D721Med (cell line): ENCODE results near the gene ARHGAP32.
"Not testable (repeated sequence)": the region's sequence is repeated elsewhere in the genome, so short reads cannot be mapped to it uniquely, and the experiment has no call there.

Source experiments
- DNase-seq: peaks from one replicate; pipeline ENCODE4 v3.0.0; 2011; ENCODE audit warnings: low spot score; ENCODE audit not compliant: insufficient read length
- FAIRE-seq: peaks from 2 replicates; lab custom pipeline; 2011; peaks lifted over from hg19 to GRCh38; lab: Jason Lieb, UNC
- CTCF ChIP-seq: IDR thresholded peaks from 2 replicates; pipeline ENCODE4 v1.5.1; 2012; ENCODE audit warnings: mild to moderate bottlenecking, control low read depth; ENCODE audit not compliant: insufficient read depth; ENCODE audit errors: missing control alignments

ARHGAP32 gene

GRCh38 chr11:128924510-128925249, 267.4 kb downstream of the ARHGAP32 start:
- no peak for TF ChIP-seq CTCF
- no peak for DNase-seq
- no peak for FAIRE-seq

- DNase-seq (no peak), FAIRE-seq (no peak)
- no peak for TF ChIP-seq CTCF
Observed at GRCh38 chr11:128924104-128924503, 268.0 kb downstream of the ARHGAP32 start.

GRCh38 chr11:128921793-128922192, 270.3 kb downstream of the ARHGAP32 start:
- FAIRE-seq = no peak
- no peak for TF ChIP-seq CTCF
- DNase-seq = no peak

GRCh38 chr11:128920666-128921065, 271.5 kb downstream of the ARHGAP32 start:
- FAIRE-seq = no peak
- no peak for TF ChIP-seq CTCF
- DNase-seq = no peak

- DNase-seq, FAIRE-seq: not testable (repeated sequence)
Observed at GRCh38 chr11:128919635-128920034, 272.5 kb downstream of the ARHGAP32 start.

- DNase-seq (no peak), FAIRE-seq (no peak)
- no peak for TF ChIP-seq CTCF
Observed at GRCh38 chr11:128919216-128919615, 272.9 kb downstream of the ARHGAP32 start.

- TF ChIP-seq CTCF = no peak
- FAIRE-seq (no peak), DNase-seq (no peak)
Observed at GRCh38 chr11:128917144-128917724, 274.9 kb downstream of the ARHGAP32 start.
